Osteoblast (primary cell): Measurements from ENCODE around the gene ZNF385C. TPM values are rescaled to one million over a fixed set of nuclear protein-coding genes. Genes with fewer than 3 reads are reported as not detected.

Experiments used
- DNase-seq: peaks from one replicate; pipeline ENCODE4 v3.0.0; 2011; ENCODE audit warnings: low spot score, mixed read lengths; ENCODE audit not compliant: insufficient read length; ENCODE audit errors: missing footprints
- H2AFZ ChIP-seq: 2 replicates; pipeline ENCODE4 v1.6.0; 2011; ENCODE audit warnings: mild to moderate bottlenecking, low read length
- H3K27ac ChIP-seq: 2 replicates; pipeline ENCODE4 v1.5.1; 2011; ENCODE audit warnings: mild to moderate bottlenecking, low read depth, low read length, moderate library complexity
- H3K27me3 ChIP-seq: 2 replicates; pipeline ENCODE4 v1.6.0; 2012; ENCODE audit warnings: mild to moderate bottlenecking, control low read depth, inconsistent platforms, low read length, moderate library complexity; ENCODE audit not compliant: insufficient read depth
- H3K36me3 ChIP-seq: 2 replicates; pipeline ENCODE4 v1.5.1; 2011; ENCODE audit warnings: mild to moderate bottlenecking, low read length, control low read depth, moderate library complexity; ENCODE audit not compliant: insufficient read depth
- H3K4me1 ChIP-seq: 2 replicates; pipeline ENCODE4 v1.5.1; 2011; ENCODE audit warnings: mild to moderate bottlenecking, low read length, control low read depth, moderate library complexity; ENCODE audit not compliant: insufficient read depth
- H3K4me2 ChIP-seq: 2 replicates; pipeline ENCODE4 v1.6.0; 2011; ENCODE audit warnings: mild to moderate bottlenecking, low read length; ENCODE audit not compliant: insufficient read depth
- H3K4me3 ChIP-seq: fragments of 200-600 bp; sonication (generic); 3 replicates; pipeline ENCODE4 v1.5.1; 2012; ENCODE audit warnings: mild to moderate bottlenecking, low read length, inconsistent platforms; ENCODE audit not compliant: insufficient read depth
- H3K79me2 ChIP-seq: 2 replicates; pipeline ENCODE4 v1.6.0; 2012; ENCODE audit warnings: mild to moderate bottlenecking, low read length, control low read depth, inconsistent platforms; ENCODE audit not compliant: insufficient read depth
- H3K9me3 ChIP-seq: 2 replicates; pipeline ENCODE4 v1.5.1; 2011; ENCODE audit warnings: low read depth, low read length, control low read depth
- H4K20me1 ChIP-seq: 2 replicates; pipeline ENCODE4 v1.6.0; 2012; ENCODE audit warnings: mild to moderate bottlenecking, low read length, control low read depth; ENCODE audit not compliant: insufficient read depth
- total RNA-seq: library from RNA; depleted of rRNA; stranded (reverse); fragments of >200 nt; gene quantifications from 2 replicates; pipeline ENCODE4 v1.2.3, GENCODE V29; 2012
- TF ChIP-seq, protein P1 (sequence below): IDR thresholded peaks from 2 replicates; pipeline ENCODE4 v1.5.1; 2011; ENCODE audit warnings: mild to moderate bottlenecking, low read depth, low read length, moderate library complexity; ENCODE audit errors: extremely low read depth

ZNF385C gene
- total RNA-seq, 1 donor: not detected

DNA sequence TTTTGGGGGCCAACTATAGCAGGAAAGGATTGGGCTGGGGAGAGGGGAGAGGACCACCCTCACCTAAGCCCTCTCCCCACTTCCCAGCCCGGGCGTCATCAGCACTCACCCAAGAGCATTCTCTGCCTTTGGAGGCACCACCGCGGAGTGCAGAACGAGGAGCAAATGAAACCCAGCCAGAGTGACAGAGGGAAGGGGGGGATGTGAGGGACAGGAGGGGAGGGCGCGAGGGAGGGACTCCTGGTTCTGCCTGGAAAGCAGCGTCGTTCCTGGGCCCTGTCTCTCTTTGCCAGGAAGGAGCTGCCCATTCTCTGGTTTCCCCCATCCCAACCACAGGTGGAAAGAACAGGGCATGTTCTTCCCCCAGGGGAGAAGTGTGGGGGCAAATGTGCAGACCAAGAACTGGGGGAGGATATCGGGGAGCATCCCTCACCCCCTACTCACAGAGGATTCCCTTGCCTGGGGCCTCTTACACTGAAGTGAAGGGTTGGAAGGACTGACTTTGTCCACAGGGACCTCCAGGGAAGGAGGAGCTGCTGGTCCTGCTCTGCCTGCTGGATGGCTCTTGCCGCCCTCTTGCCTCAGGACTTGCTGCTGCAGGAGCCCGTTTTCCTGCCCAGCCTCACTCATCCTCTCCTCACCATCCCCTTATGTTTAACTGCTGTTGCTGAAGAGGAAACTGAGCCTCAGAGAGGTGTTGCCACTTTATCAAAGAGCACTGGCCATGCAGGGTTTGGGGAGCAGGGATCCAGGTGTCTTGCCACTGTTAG is 44.4 kb downstream of the ZNF385C start:
- Histone ChIP-seq H3K4me2 (no peak overlapping the region), H3K27ac (no peak overlapping the region), H3K4me1 (no peaks in the 10 kb centered on the region), H3K9me3 (no peaks in the 10 kb centered on the region), H3K4me3 (no peak overlapping the region), H3K79me2 (no peaks in the 10 kb centered on the region), H3K27me3 (peaks cover 56% of the 10 kb centered on the region), H2AFZ (no peak overlapping the region), H4K20me1 (no peaks in the 10 kb centered on the region), H3K36me3 (no peaks in the 10 kb centered on the region)
- no peak for DNase-seq
- TF ChIP-seq, protein P1, sequence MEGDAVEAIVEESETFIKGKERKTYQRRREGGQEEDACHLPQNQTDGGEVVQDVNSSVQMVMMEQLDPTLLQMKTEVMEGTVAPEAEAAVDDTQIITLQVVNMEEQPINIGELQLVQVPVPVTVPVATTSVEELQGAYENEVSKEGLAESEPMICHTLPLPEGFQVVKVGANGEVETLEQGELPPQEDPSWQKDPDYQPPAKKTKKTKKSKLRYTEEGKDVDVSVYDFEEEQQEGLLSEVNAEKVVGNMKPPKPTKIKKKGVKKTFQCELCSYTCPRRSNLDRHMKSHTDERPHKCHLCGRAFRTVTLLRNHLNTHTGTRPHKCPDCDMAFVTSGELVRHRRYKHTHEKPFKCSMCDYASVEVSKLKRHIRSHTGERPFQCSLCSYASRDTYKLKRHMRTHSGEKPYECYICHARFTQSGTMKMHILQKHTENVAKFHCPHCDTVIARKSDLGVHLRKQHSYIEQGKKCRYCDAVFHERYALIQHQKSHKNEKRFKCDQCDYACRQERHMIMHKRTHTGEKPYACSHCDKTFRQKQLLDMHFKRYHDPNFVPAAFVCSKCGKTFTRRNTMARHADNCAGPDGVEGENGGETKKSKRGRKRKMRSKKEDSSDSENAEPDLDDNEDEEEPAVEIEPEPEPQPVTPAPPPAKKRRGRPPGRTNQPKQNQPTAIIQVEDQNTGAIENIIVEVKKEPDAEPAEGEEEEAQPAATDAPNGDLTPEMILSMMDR: no peak

GRCh38 chr17:42052346-42052877 is 45.9 kb downstream of the ZNF385C start:
- Histone ChIP-seq H3K9me3 (no peaks in the 10 kb centered on the region), H3K4me2 (no peak overlapping the region), H3K4me3 (no peak overlapping the region), H4K20me1 (no peaks in the 10 kb centered on the region), H3K27me3 (peaks cover 57% of the 10 kb centered on the region), H3K79me2 (no peaks in the 10 kb centered on the region), H2AFZ (no peak overlapping the region), H3K36me3 (no peaks in the 10 kb centered on the region), H3K4me1 (no peaks in the 10 kb centered on the region), H3K27ac (no peak overlapping the region)
- TF ChIP-seq, protein P1: no peak
- DNase-seq: no peak

- Histone ChIP-seq H3K4me2 (no peak overlapping the region), H2AFZ (no peak overlapping the region), H3K27ac (no peak overlapping the region), H3K4me3 (no peak overlapping the region), H3K79me2 (no peaks in the 10 kb centered on the region), H3K27me3 (peaks cover 57% of the 10 kb centered on the region), H3K4me1 (no peaks in the 10 kb centered on the region), H3K36me3 (no peaks in the 10 kb centered on the region), H4K20me1 (no peaks in the 10 kb centered on the region), H3K9me3 (no peaks in the 10 kb centered on the region)
- TF ChIP-seq, protein P1: no peak
- no peak for DNase-seq
Observed at GRCh38 chr17:42051645-42052044, 46.6 kb downstream of the ZNF385C start.

- no peaks in the 10 kb centered on the region for H3K4me1 ChIP-seq
- no peak for DNase-seq
- H3K27me3 ChIP-seq: peaks cover 56% of the 10 kb centered on the region
- TF ChIP-seq, protein P1: no peak
- H3K4me2 ChIP-seq: peak overlapping the region; percentile 55
- H3K27ac ChIP-seq: no peak overlapping the region
- H3K4me3 ChIP-seq: peak overlapping the region; percentile 33
- peak overlapping the region; percentile 62 for H2AFZ ChIP-seq
- H3K79me2 ChIP-seq: no peaks in the 10 kb centered on the region
- H3K36me3 ChIP-seq: no peaks in the 10 kb centered on the region
- no peaks in the 10 kb centered on the region for H4K20me1 ChIP-seq
- no peaks in the 10 kb centered on the region for H3K9me3 ChIP-seq
Observed at GRCh38 chr17:42051013-42051400, 47.3 kb downstream of the ZNF385C start.
